Liver (tissue), 9 donors: Measurements from ENCODE around the gene CD226. TPM values are rescaled to one million over a fixed set of nuclear protein-coding genes. Genes with fewer than 3 reads are reported as not detected.

Source experiments
- DNase-seq: peaks from one replicate; pipeline ENCODE4 v3.0.0-alpha.2; 2017; ENCODE audit warnings: low spot score
- H3K27ac ChIP-seq, 2 donors: one replicate each; pipeline ENCODE4 v1.7.0; 2013; ENCODE audit warnings: inconsistent platforms in 2 of 2, low read length in 2 of 2, control low read depth in 1 of 2, low read depth in 1 of 2, mild to moderate bottlenecking in 1 of 2
- H3K27me3 ChIP-seq, 4 donors: one replicate each; pipeline versions ENCODE4 v1.6.1 to v1.7.0; 2013; ENCODE audit warnings: low read length in 3 of 4, inconsistent platforms in 1 of 4, mild to moderate bottlenecking in 1 of 4, moderate library complexity in 1 of 4; ENCODE audit not compliant: control insufficient read depth in 4 of 4, insufficient read depth in 4 of 4
- H3K36me3 ChIP-seq, 4 donors: one replicate each; pipeline versions ENCODE4 v1.6.1 to v1.7.0; 2013; ENCODE audit warnings: low read length in 3 of 4, mild to moderate bottlenecking in 3 of 4, low read depth in 1 of 4, moderate library complexity in 1 of 4; ENCODE audit not compliant: control insufficient read depth in 4 of 4, insufficient read depth in 3 of 4
- H3K4me1 ChIP-seq, 4 donors: one replicate each; pipeline versions ENCODE4 v1.6.1 to v1.7.0; 2013; ENCODE audit warnings: low read length in 3 of 4, mild to moderate bottlenecking in 3 of 4, moderate library complexity in 1 of 4; ENCODE audit not compliant: control insufficient read depth in 4 of 4, insufficient read depth in 4 of 4
- H3K4me3 ChIP-seq, 3 donors: one replicate each; pipeline versions ENCODE4 v1.6.1 to v1.7.0; 2013; ENCODE audit warnings: low read length in 3 of 3, control low read depth in 1 of 3, low read depth in 1 of 3, mild to moderate bottlenecking in 1 of 3
- H3K9ac ChIP-seq, 2 donors: one replicate each; pipeline ENCODE4 v1.7.0; 2013; ENCODE audit warnings: low read length in 2 of 2, mild to moderate bottlenecking in 2 of 2, moderate library complexity in 2 of 2, control low read depth in 1 of 2, low read depth in 1 of 2
- H3K9me3 ChIP-seq, 4 donors: one replicate each; pipeline versions ENCODE4 v1.6.1 to v1.7.0; 2013; ENCODE audit warnings: low read length in 3 of 4; ENCODE audit not compliant: control insufficient read depth in 4 of 4
- ATF3 ChIP-seq: IDR thresholded peaks from 2 replicates; pipeline ENCODE4 v1.6.1; 2016; ENCODE audit warnings: antibody characterized with exemption
- CTCF ChIP-seq: fragments of 150-350 bp; IDR thresholded peaks from 2 replicates; pipeline ENCODE4 v1.5.1; 2017; ENCODE audit warnings: improper control_type of control experiment, low read depth, low read length; ENCODE audit not compliant: missing input control
- EGR1 ChIP-seq, 2 donors: IDR thresholded peaks; 2 replicates each; pipeline ENCODE4 v1.6.1; 2016 to 2018; ENCODE audit warnings: antibody characterized with exemption in 2 of 2, low read depth in 2 of 2
- FOXA1 ChIP-seq: IDR thresholded peaks from 2 replicates; pipeline ENCODE4 v1.6.1; 2016; ENCODE audit warnings: antibody characterized with exemption
- FOXA2 ChIP-seq: IDR thresholded peaks from 2 replicates; pipeline ENCODE4 v1.6.1; 2016; ENCODE audit warnings: antibody characterized with exemption
- GABPA ChIP-seq, 2 donors: IDR thresholded peaks in 1 of 2; conservative IDR thresholded peaks in 1 of 2; 2 replicates each; pipeline ENCODE4 v1.6.1; 2016; ENCODE audit warnings: antibody characterized with exemption in 2 of 2, mild to moderate bottlenecking in 1 of 2, moderate library complexity in 1 of 2
- HNF4G ChIP-seq: IDR thresholded peaks from 2 replicates; pipeline ENCODE4 v1.6.1; 2016; ENCODE audit warnings: antibody characterized with exemption
- JUND ChIP-seq, 2 donors: IDR thresholded peaks; 2 replicates each; pipeline ENCODE4 v1.6.1; 2016; ENCODE audit warnings: antibody characterized with exemption in 2 of 2
- NR2F2 ChIP-seq: IDR thresholded peaks from 2 replicates; pipeline ENCODE4 v1.6.1; 2016; ENCODE audit warnings: antibody characterized with exemption
- RAD21 ChIP-seq, 2 donors: IDR thresholded peaks; 2 replicates each; pipeline ENCODE4 v1.6.1; 2016; ENCODE audit warnings: antibody characterized with exemption in 2 of 2, mild to moderate bottlenecking in 2 of 2
- REST ChIP-seq: IDR thresholded peaks from 2 replicates; pipeline ENCODE4 v1.6.1; 2016; ENCODE audit warnings: antibody characterized with exemption, mild to moderate bottlenecking
- RXRA ChIP-seq, 2 donors: IDR thresholded peaks; 2 replicates each; pipeline ENCODE4 v1.6.1; 2017 to 2018; ENCODE audit warnings: antibody characterized with exemption in 2 of 2, mild to moderate bottlenecking in 1 of 2
- SP1 ChIP-seq: IDR thresholded peaks from 2 replicates; pipeline ENCODE4 v1.6.1; 2018; ENCODE audit warnings: antibody characterized with exemption, mild to moderate bottlenecking
- TAF1 ChIP-seq: conservative IDR thresholded peaks from 2 replicates; pipeline ENCODE4 v1.6.1; 2016; ENCODE audit warnings: antibody characterized with exemption, mild to moderate bottlenecking
- YY1 ChIP-seq: IDR thresholded peaks from 2 replicates; pipeline ENCODE4 v1.6.1; 2016; ENCODE audit warnings: antibody characterized with exemption, mild to moderate bottlenecking
- ZBTB33 ChIP-seq: IDR thresholded peaks from 2 replicates; pipeline ENCODE4 v1.6.1; 2016; ENCODE audit warnings: antibody characterized with exemption
- WGBS: extraction: QIAGEN DNeasy Blood & Tissue Kit; methylation state at CpG from one replicate; pipeline ENCODE4 v1.1.7; 2013; 5-methylcytosine and 5-hydroxymethylcytosine counted together
- polyA plus RNA-seq, 2 donors: library from polyadenylated mRNA; stranded (reverse) in 1 of 2; unstranded in 1 of 2; fragments of 200-250 nt in 1 of 2; fragments of >200 nt in 1 of 2; fragmentation: Nextera tagmentation in 1 of 2; extraction: Ambion mirVana in 1 of 2; gene quantifications; one replicate each; pipeline versions ENCODE4 v1.2.1 to v1.2.3, GENCODE V29; 2013 to 2015
- total RNA-seq, 2 donors: library from RNA; depleted of rRNA; stranded (reverse); fragments of >200 nt; gene quantifications; one replicate each; pipeline ENCODE4 v1.2.3, GENCODE V29; 2014
- TF ChIP-seq, protein P1 (sequence below): IDR thresholded peaks from 2 replicates; pipeline ENCODE4 v1.6.1; 2016; ENCODE audit warnings: antibody characterized with exemption
- donor health status: healthy.
- donor health status: healthy.
- donor health status: healthy.
- donor health status: healthy.
- donor health status: healthy.

Gene CD226
- total and polyA plus RNA-seq, 4 donors = 0.50 to 5.2 (median 3.0) TPM

DNA sequence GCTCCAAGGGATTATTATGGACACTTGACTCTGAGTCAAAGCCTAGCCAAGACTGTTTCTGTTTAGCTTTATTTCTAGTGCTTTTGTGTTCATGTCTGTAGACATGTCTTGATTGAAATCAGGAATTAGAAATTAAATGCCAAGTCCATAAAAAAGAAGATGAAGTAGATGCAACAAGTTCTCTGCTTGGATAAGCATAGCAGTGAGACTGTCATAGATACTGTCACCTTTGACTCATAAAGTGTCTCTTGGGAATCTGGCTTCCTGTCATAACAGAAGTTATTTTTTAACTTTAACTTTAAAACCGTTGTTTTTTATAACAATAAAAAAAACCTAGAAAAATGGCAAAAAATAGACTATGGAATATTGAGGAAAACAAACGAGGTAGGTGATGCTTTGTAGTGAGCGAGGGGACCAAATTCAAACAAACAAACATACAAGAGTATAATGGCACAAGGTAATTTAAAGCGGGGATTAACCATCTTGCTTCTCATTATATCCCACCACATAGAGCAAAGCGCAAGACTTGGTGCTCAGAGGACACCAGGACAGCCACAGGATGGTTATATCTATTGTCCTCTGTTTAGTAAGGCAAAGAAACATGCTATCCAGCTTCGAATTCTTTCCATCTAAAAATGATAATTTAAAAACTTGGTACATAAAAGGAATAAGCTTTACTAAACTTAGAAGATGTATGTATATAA is 64.6 kb downstream of the CD226 start:
- Histone ChIP-seq H3K27me3 (no peaks in the 10 kb centered on the region), H3K9me3 (no peaks in the 10 kb centered on the region), H3K9ac (no peak overlapping the region), H3K36me3 (no peaks in the 10 kb centered on the region), H3K27ac (no peak overlapping the region), H3K4me1 (no peaks in the 10 kb centered on the region), H3K4me3 (no peak overlapping the region)
- TF ChIP-seq HNF4G = no peak
- TF ChIP-seq ATF3 = no peak
- no peak for TF ChIP-seq GABPA (IDR thresholded peaks at IDR 0.05 in 1 of 2, conservative IDR thresholded peaks at IDR 0.05 in 1 of 2)
- TF ChIP-seq, protein P1, sequence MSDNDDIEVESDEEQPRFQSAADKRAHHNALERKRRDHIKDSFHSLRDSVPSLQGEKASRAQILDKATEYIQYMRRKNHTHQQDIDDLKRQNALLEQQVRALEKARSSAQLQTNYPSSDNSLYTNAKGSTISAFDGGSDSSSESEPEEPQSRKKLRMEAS = no peak
- no peak for TF ChIP-seq TAF1
- no peak for TF ChIP-seq REST
- TF ChIP-seq NR2F2 = no peak
- no peak for TF ChIP-seq RAD21 (IDR thresholded peaks at IDR 0.05)
- TF ChIP-seq FOXA2 = no peak
- no peak for TF ChIP-seq FOXA1
- no peak for TF ChIP-seq JUND (IDR thresholded peaks at IDR 0.05)
- TF ChIP-seq CTCF = no peak
- no peak for TF ChIP-seq SP1
- no peak for TF ChIP-seq EGR1 (IDR thresholded peaks at IDR 0.05; ENCODE audit: low read depth in 2 of 2)
- DNase-seq = no peak
- WGBS = 87% methylated on average over 6 of the region's 6 CpGs

DNA sequence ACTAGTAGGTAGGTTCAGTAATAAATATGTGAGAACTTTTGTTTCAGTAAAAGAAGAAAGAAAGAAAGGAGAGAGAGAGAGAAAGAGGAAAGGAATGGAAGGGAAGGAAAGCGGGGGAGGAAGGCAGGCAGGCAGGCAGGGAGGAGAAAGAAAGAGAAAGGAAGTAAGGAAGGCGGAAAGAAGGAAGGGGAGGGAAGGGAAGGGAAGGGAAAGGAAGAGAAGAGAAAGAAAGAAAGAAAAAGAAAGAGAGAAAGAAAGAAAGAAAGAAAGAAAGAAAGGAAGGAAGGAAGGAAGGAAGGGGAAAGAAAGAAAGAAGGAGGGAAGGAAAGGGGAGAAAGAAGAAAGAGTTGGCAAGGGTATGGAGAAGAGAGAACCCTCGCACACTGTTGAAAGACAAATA is 67.6 kb downstream of the CD226 start:
- 98% methylated on average over 3 of the region's 3 CpGs for WGBS
- Histone ChIP-seq H3K27ac (no peak overlapping the region), H3K27me3 (no peaks in the 10 kb centered on the region), H3K4me1 (no peaks in the 10 kb centered on the region), H3K9ac (no peak overlapping the region), H3K36me3 (no peaks in the 10 kb centered on the region), H3K9me3 (no peaks in the 10 kb centered on the region), H3K4me3 (no peak overlapping the region)
- no peak for DNase-seq
- no peak for TF ChIP-seq ZBTB33
- no peak for TF ChIP-seq REST
- TF ChIP-seq HNF4G = no peak
- no peak for TF ChIP-seq YY1
- TF ChIP-seq, protein P1 = no peak
- no peak for TF ChIP-seq RXRA (IDR thresholded peaks at IDR 0.05)
- no peak for TF ChIP-seq ATF3
- TF ChIP-seq JUND (IDR thresholded peaks at IDR 0.05) = no peak
- TF ChIP-seq TAF1 = no peak
- no peak for TF ChIP-seq SP1
- no peak for TF ChIP-seq NR2F2
